ENCODE results near the gene ABL2.

ABL2 gene

GRCh38 chr1:179195376-179195775 lies 34.1 kb downstream of the ABL2 start:
- Mint-ChIP-seq H3K27me3 (ENCODE audit: low read depth) (no peaks in the 10 kb centered on the region), H3K4me1 (peaks cover 12% of the 10 kb centered on the region), H3K9me3 (no peaks in the 10 kb centered on the region), H3K36me3 (ENCODE audit: low read depth) (no peaks in the 10 kb centered on the region), H3K4me3 (no peak overlapping the region), H3K27ac (no peak overlapping the region)
- TF ChIP-seq CTCF (IDR thresholded peaks at IDR 0.05; ENCODE audit: unreplicated experiment in 3 of 3) = no peak

- H3K27me3 Mint-ChIP-seq (ENCODE audit: low read depth) = no peaks in the 10 kb centered on the region
- H3K4me1 Mint-ChIP-seq = peaks cover 12% of the 10 kb centered on the region
- peak overlapping the region; percentile 48 to 80 (median 66) for H3K27ac Mint-ChIP-seq
- no peaks in the 10 kb centered on the region for H3K9me3 Mint-ChIP-seq
- peak in 1 of 3 experiments; percentile 6 for TF ChIP-seq CTCF (IDR thresholded peaks at IDR 0.05; ENCODE audit: unreplicated experiment in 3 of 3)
- H3K36me3 Mint-ChIP-seq (ENCODE audit: low read depth) = peaks cover 4% of the 10 kb centered on the region
- no peak overlapping the region for H3K4me3 Mint-ChIP-seq
Measured at GRCh38 chr1:179194068-179194537, 35.4 kb downstream of the ABL2 start.

GRCh38 chr1:179190861-179191260 lies 38.6 kb downstream of the ABL2 start:
- no peaks in the 10 kb centered on the region for H3K27me3 Mint-ChIP-seq (ENCODE audit: low read depth)
- no peak for TF ChIP-seq CTCF (IDR thresholded peaks at IDR 0.05; ENCODE audit: unreplicated experiment in 3 of 3)

GRCh38 chr1:179187735-179188471 lies 41.6 kb downstream of the ABL2 start:
- H3K4me3 Mint-ChIP-seq = no peak overlapping the region
- TF ChIP-seq CTCF (IDR thresholded peaks at IDR 0.05; ENCODE audit: unreplicated experiment in 3 of 3) = no peak
- H3K36me3 Mint-ChIP-seq (ENCODE audit: low read depth) = peaks cover 4% of the 10 kb centered on the region
- no peaks in the 10 kb centered on the region for H3K27me3 Mint-ChIP-seq (ENCODE audit: low read depth)
- H3K9me3 Mint-ChIP-seq = no peaks in the 10 kb centered on the region
- H3K4me1 Mint-ChIP-seq = peaks cover 13% of the 10 kb centered on the region
- H3K27ac Mint-ChIP-seq = peak overlapping the region in 2 of 3 experiments; percentile 20 to 64

More at GRCh38 chr1:179190861-179191260, 38.6 kb downstream of the ABL2 start:
- H3K36me3 Mint-ChIP-seq (ENCODE audit: low read depth) = peaks cover 4% of the 10 kb centered on the region
- peaks cover 18% of the 10 kb centered on the region for H3K4me1 Mint-ChIP-seq
- H3K9me3 Mint-ChIP-seq = no peaks in the 10 kb centered on the region
- H3K4me3 Mint-ChIP-seq = no peak overlapping the region
- H3K27ac Mint-ChIP-seq = no peak overlapping the region

- peaks cover 4% of the 10 kb centered on the region for H3K36me3 Mint-ChIP-seq (ENCODE audit: low read depth)
- no peaks in the 10 kb centered on the region for H3K27me3 Mint-ChIP-seq (ENCODE audit: low read depth)
- H3K9me3 Mint-ChIP-seq = no peaks in the 10 kb centered on the region
- H3K4me3 Mint-ChIP-seq = no peak overlapping the region
- no peak for TF ChIP-seq CTCF (IDR thresholded peaks at IDR 0.05; ENCODE audit: unreplicated experiment in 3 of 3)
- peak overlapping the region in 2 of 3 experiments; percentile 12 to 50 for H3K27ac Mint-ChIP-seq
- peaks cover 8% of the 10 kb centered on the region for H3K4me1 Mint-ChIP-seq
Measured at GRCh38 chr1:179187043-179187442, 42.4 kb downstream of the ABL2 start.

GRCh38 chr1:179184403-179184802 lies 45.1 kb downstream of the ABL2 start:
- H3K4me1 Mint-ChIP-seq = peaks cover 10% of the 10 kb centered on the region
- no peak overlapping the region for H3K4me3 Mint-ChIP-seq
- TF ChIP-seq CTCF (IDR thresholded peaks at IDR 0.05; ENCODE audit: unreplicated experiment in 3 of 3) = no peak
- H3K36me3 Mint-ChIP-seq (ENCODE audit: low read depth) = peaks cover 3% of the 10 kb centered on the region
- no peak overlapping the region for H3K27ac Mint-ChIP-seq
- no peaks in the 10 kb centered on the region for H3K27me3 Mint-ChIP-seq (ENCODE audit: low read depth)
- H3K9me3 Mint-ChIP-seq = no peaks in the 10 kb centered on the region

Data from nephron (organoid).